Ovary (tissue), 9 donors: Measurements from ENCODE around the gene NTRK3. TPM values are rescaled to one million over a fixed set of nuclear protein-coding genes. Genes with fewer than 3 reads are reported as not detected.

Experiments used
- DNase-seq, 5 donors: peaks; one replicate each; pipeline ENCODE4 v3.0.0-alpha.2; 2019 to 2020
- H3K27ac ChIP-seq, 2 donors: fragments of 200-600 bp; one replicate each; pipeline versions ENCODE4 v1.5.1 to v1.8.0; 2019 to 2022
- H3K27me3 ChIP-seq: fragments of 200-600 bp; one replicate; pipeline ENCODE4 v1.8.0; 2022
- H3K36me3 ChIP-seq: fragments of 200-600 bp; sonication (generic); one replicate; pipeline ENCODE4 v1.5.1; 2019
- H3K4me1 ChIP-seq: one replicate; pipeline ENCODE4 v1.8.1; 2013; ENCODE audit warnings: mild to moderate bottlenecking, moderate library complexity; ENCODE audit not compliant: insufficient read depth
- H3K4me3 ChIP-seq: fragments of 200-600 bp; sonication (generic); one replicate; pipeline ENCODE4 v1.5.1; 2017
- H3K9me3 ChIP-seq, 2 donors: fragments of 200-600 bp in 1 of 2; sonication (generic) in 1 of 2; one replicate each; pipeline versions ENCODE4 v1.5.1 to v1.8.1; 2013 to 2019; ENCODE audit warnings: mild to moderate bottlenecking in 1 of 2, moderate library complexity in 1 of 2
- CTCF ChIP-seq, 3 donors: fragments of 450-650 bp in 2 of 3; fragments of 200-600 bp in 1 of 3; IDR thresholded peaks; one replicate each; pipeline versions ENCODE4 v1.5.1 to v1.8.0; 2016 to 2022; ENCODE audit warnings: antibody characterized with exemption in 3 of 3, mild to moderate bottlenecking in 1 of 3
- EP300 ChIP-seq: sonication (generic); formaldehyde crosslinking; IDR thresholded peaks from one replicate; pipeline ENCODE4 v1.6.1; 2017; ENCODE audit warnings: antibody characterized with exemption
- POLR2A ChIP-seq: fragments of 450-650 bp; IDR thresholded peaks from one replicate; pipeline ENCODE4 v1.6.1; 2017; ENCODE audit warnings: antibody characterized with exemption, mild to moderate bottlenecking, moderate library complexity
- WGBS, 3 donors: extraction: QIAGEN DNeasy Blood & Tissue Kit in 1 of 3; methylation state at CpG; one replicate each; pipeline versions ENCODE4 v1.1.5 to v1.1.7; 2013 to 2017; 5-methylcytosine and 5-hydroxymethylcytosine counted together
- intact Hi-C, 4 donors: fragments of 100-400 bp; cut with DNase I; formaldehyde crosslinking; loops; one replicate each; pipeline versions ENCODE4 v1.11.0 to v1.15.1; 2022 to 2023
- polyA plus RNA-seq, 2 donors: library from polyadenylated mRNA; stranded (reverse); fragments of 200-250 nt in 1 of 2; fragments of 350-450 nt in 1 of 2; fragmentation: Illumina TruSeq in 1 of 2; extraction: RNeasy Lipid Tissue Mini Kit (QIAGEN cat#74804) in 1 of 2; gene quantifications; one replicate each; pipeline ENCODE4 v1.2.3, GENCODE V29; 2013 to 2014
- total RNA-seq, 7 donors: library from RNA; depleted of rRNA in 2 of 7; stranded (reverse); fragments of >200 nt in 2 of 7; fragmentation: NEBNext Ultra II Directional in 3 of 7; extraction: Animal tissue kit (Norgen Biotek cat#: 25700) in 3 of 7; gene quantifications; one replicate each; pipeline versions ENCODE4 v1.1.0 to v1.2.4, GENCODE V29; 2016 to 2023
- donor health status: DM: no; HTN: no; CAD: no; lungs with moderate emphysema.
- donor health status: DM: no; HTN: no; CAD: no.
- donor health status: Bipolar disorder and iron deficiency.
- donor health status: DM: yes; HTN: yes; CAD: no.
- donor health status: DM: no; HTN: no; CAD: no.
- donor health status: DM: yes; HTN: yes; CAD: no.

The NTRK3 gene
- total and polyA plus RNA-seq, 9 donors = 0.77 to 14.6 (median 2.7) TPM

DNA sequence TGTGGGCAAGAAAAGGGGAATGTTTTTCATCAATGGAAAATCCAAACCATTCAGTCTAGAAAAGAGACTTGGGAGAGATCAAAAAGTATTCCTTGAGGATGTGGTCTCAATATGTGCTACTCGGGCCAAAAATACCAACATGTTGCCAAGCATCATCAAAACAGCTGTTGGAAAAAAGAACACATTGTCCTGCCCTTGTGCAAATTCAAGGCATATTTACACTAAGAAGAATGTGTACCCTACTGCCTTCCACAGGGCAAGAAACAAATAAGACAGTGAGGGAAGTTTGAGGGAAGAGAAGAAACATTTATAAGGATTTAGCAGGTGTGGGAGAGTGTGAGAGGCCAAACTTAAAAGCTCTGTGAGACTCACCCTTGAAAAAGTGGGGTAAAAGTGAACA is 252.1 kb downstream of the NTRK3 start:
- Histone ChIP-seq H3K4me3 (no peak overlapping the region), H3K27ac (no peak overlapping the region), H3K4me1 (no peaks in the 10 kb centered on the region), H3K27me3 (no peaks in the 10 kb centered on the region), H3K9me3 (no peaks in the 10 kb centered on the region), H3K36me3 (no peaks in the 10 kb centered on the region)
- intact Hi-C loops = loop anchor here in 1 of 4 donors (2.0 kb wide), 1 partner anchor 52 kb away; no protein-coding TSS in a partner anchor
- TF ChIP-seq EP300 = no peak
- TF ChIP-seq CTCF (IDR thresholded peaks at IDR 0.05) = no peak
- TF ChIP-seq POLR2A = no peak
- 35 to 48% (median 47%) methylated on average over 1 of the region's 1 CpG for WGBS, 3 donors
- no peak for DNase-seq

DNA sequence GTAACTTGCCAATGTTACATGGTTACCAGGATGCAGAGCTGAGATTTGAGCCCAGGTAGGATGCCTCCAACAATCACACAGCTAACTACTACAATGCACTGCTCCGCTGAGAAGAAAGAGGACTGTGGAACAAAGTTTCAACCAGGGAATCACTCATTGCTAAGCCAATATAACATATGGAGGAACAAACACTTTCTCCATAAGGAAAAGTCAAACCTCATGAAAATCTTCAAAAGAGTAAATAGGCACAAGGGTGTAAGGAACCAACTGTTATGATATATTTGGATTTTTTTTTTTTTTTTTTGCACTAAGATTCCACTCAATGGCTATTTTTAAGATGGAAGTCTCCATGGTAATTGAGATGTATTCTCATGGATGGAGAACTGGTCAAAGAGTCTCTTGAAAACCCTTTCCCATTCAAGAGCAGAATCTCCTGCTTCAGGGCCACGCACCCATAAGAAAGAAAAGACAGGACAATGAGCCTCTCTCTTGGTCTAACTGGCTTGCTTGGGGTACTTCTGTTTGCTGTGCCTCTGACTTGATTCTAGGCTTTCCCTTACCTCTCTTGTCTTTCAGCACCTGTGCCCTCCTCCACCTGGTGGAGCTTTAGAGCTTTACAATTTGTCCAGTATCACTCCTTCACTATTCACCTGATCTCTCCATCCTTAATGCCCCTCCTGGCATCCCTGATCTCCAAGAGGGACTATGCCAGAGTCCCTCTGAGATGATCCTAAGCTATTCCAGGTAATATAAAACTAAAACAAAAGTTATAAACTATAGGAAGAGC is 252.8 kb downstream of the NTRK3 start:
- Histone ChIP-seq H3K9me3 (no peaks in the 10 kb centered on the region), H3K27me3 (no peaks in the 10 kb centered on the region), H3K27ac (no peak overlapping the region), H3K4me1 (no peaks in the 10 kb centered on the region), H3K36me3 (no peaks in the 10 kb centered on the region), H3K4me3 (no peak overlapping the region)
- TF ChIP-seq CTCF (IDR thresholded peaks at IDR 0.05) = no peak
- no peak for TF ChIP-seq POLR2A
- TF ChIP-seq EP300 = no peak
- 82 to 89% (median 84%) methylated on average over 2 of the region's 2 CpGs for WGBS, 3 donors
- DNase-seq = no peak
- intact Hi-C loops = loop anchor here in 1 of 4 donors (2.0 kb wide), 1 partner anchor 51 kb away; no protein-coding TSS in a partner anchor

DNA sequence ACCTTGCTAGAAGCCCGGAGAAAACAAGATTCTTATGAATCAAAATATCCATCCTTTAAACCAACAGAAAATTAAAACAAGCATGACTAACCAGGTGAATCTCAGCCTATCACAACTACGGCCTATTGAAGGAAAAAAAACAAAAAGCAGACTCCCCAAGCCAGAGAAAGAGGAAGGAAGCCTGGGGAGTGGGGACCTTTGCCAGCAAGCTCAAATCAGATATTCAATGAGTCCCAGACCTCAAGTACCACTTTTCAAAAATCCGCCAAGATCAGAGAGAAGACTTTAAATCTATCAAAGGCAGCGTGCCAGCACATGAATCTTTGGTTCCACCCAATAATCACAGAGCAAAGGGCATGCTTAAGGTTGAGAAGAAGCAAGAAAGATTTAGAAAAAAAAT is 253.8 kb downstream of the NTRK3 start:
- no peaks in the 10 kb centered on the region for H3K4me1 ChIP-seq
- intact Hi-C loops = no loop called here
- 51 to 63% (median 56%) methylated on average over 4 of the region's 4 CpGs for WGBS, 3 donors
- H3K27me3 ChIP-seq = no peaks in the 10 kb centered on the region
- DNase-seq = no peak
- H3K4me3 ChIP-seq = no peak overlapping the region
- H3K9me3 ChIP-seq = no peaks in the 10 kb centered on the region
- no peak for TF ChIP-seq POLR2A
- TF ChIP-seq EP300 = no peak
- TF ChIP-seq CTCF (IDR thresholded peaks at IDR 0.05) = no peak
- H3K27ac ChIP-seq = no peak overlapping the region
- no peaks in the 10 kb centered on the region for H3K36me3 ChIP-seq

- H3K27me3 ChIP-seq = no peaks in the 10 kb centered on the region
- no peak overlapping the region for H3K4me3 ChIP-seq
- no peak for TF ChIP-seq CTCF (IDR thresholded peaks at IDR 0.05)
- no peak for TF ChIP-seq POLR2A
- no peak for TF ChIP-seq EP300
- intact Hi-C loops = no loop called here
- H3K27ac ChIP-seq = no peak overlapping the region
- H3K36me3 ChIP-seq = no peaks in the 10 kb centered on the region
- DNase-seq = no peak
- no peaks in the 10 kb centered on the region for H3K4me1 ChIP-seq
- no peaks in the 10 kb centered on the region for H3K9me3 ChIP-seq
These were observed 257.9 kb downstream of the NTRK3 start for GRCh38 chr15:87998630-87999029.
